Lower leg skin (tissue), 4 donors: ENCODE results near the gene GDF2. TPM values are rescaled to one million over a fixed set of nuclear protein-coding genes. Genes with fewer than 3 reads are reported as not detected.

Source experiments
- DNase-seq, 2 donors: peaks; one replicate each; pipeline ENCODE4 v3.0.0-alpha.2; 2019; ENCODE audit warnings: low spot score in 2 of 2
- H3K4me3 ChIP-seq: fragments of 200-600 bp; sonication (generic); 2 replicates; pipeline ENCODE4 v1.5.1; 2017; ENCODE audit warnings: mild to moderate bottlenecking, low read depth; ENCODE audit not compliant: poor library complexity, severe bottlenecking
- POLR2A ChIP-seq, 2 donors: fragments of 450-650 bp; IDR thresholded peaks; one replicate each; pipeline ENCODE4 v1.6.1; 2016 to 2017; ENCODE audit warnings: antibody characterized with exemption in 2 of 2, mild to moderate bottlenecking in 1 of 2, moderate library complexity in 1 of 2
- WGBS, 2 donors: methylation state at CpG; one replicate each; pipeline ENCODE4 v1.1.5; 2018; 5-methylcytosine and 5-hydroxymethylcytosine counted together
- intact Hi-C: fragments of 100-400 bp; cut with DNase I; formaldehyde crosslinking; loops from one replicate; pipeline ENCODE4 v1.15.0; 2023; ENCODE audit warnings: low total_unique reads
- total RNA-seq, 4 donors: library from RNA; depleted of rRNA; stranded (reverse); fragments of >200 nt; gene quantifications; one replicate each; pipeline ENCODE4 v1.1.0, GENCODE V29; 2016
- TF ChIP-seq, protein P1 (sequence below), 3 donors: fragments of 450-650 bp; IDR thresholded peaks; one replicate each; pipeline ENCODE4 v1.5.1; 2016; ENCODE audit warnings: antibody characterized with exemption in 3 of 3, mild to moderate bottlenecking in 3 of 3, moderate library complexity in 2 of 3

GDF2 gene
- total RNA-seq, 4 donors from 2014 or later = not detected

DNA sequence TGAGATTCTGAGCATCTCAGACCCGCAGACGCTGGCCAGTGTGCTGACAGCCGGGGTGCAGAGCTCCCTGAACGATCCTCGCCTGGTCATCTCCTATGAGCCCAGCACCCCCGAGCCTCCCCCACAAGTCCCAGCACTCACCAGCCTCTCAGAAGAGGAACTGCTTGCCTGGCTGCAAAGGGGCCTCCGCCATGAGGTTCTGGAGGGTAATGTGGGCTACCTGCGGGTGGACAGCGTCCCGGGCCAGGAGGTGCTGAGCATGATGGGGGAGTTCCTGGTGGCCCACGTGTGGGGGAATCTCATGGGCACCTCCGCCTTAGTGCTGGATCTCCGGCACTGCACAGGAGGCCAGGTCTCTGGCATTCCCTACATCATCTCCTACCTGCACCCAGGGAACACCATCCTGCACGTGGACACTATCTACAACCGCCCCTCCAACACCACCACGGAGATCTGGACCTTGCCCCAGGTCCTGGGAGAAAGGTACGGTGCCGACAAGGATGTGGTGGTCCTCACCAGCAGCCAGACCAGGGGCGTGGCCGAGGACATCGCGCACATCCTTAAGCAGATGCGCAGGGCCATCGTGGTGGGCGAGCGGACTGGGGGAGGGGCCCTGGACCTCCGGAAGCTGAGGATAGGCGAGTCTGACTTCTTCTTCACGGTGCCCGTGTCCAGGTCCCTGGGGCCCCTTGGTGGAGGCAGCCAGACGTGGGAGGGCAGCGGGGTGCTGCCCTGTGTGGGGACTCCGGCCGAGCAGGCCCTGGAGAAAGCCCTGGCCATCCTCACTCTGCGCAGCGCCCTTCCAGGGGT is 26.6 kb downstream of the GDF2 start:
- WGBS, 2 donors = 92 to 96% methylated on average over 15 to 35 of the region's 36 CpGs
- DNase-seq = peak in 1 of 2 donors; percentile 82
- intact Hi-C loops = no loop called here
- no peak for TF ChIP-seq POLR2A (IDR thresholded peaks at IDR 0.05)
- TF ChIP-seq, protein P1, sequence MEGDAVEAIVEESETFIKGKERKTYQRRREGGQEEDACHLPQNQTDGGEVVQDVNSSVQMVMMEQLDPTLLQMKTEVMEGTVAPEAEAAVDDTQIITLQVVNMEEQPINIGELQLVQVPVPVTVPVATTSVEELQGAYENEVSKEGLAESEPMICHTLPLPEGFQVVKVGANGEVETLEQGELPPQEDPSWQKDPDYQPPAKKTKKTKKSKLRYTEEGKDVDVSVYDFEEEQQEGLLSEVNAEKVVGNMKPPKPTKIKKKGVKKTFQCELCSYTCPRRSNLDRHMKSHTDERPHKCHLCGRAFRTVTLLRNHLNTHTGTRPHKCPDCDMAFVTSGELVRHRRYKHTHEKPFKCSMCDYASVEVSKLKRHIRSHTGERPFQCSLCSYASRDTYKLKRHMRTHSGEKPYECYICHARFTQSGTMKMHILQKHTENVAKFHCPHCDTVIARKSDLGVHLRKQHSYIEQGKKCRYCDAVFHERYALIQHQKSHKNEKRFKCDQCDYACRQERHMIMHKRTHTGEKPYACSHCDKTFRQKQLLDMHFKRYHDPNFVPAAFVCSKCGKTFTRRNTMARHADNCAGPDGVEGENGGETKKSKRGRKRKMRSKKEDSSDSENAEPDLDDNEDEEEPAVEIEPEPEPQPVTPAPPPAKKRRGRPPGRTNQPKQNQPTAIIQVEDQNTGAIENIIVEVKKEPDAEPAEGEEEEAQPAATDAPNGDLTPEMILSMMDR (IDR thresholded peaks at IDR 0.05) = no peak
- H3K4me3 ChIP-seq = no peak overlapping the region

GRCh38 chr10:47349516-47349915 is 27.3 kb downstream of the GDF2 start:
- 86 to 95% methylated on average over 12 to 22 of the region's 22 CpGs for WGBS, 2 donors
- TF ChIP-seq POLR2A (IDR thresholded peaks at IDR 0.05) = no peak
- TF ChIP-seq, protein P1 (IDR thresholded peaks at IDR 0.05) = no peak
- intact Hi-C loops = no loop called here
- no peak overlapping the region for H3K4me3 ChIP-seq
- DNase-seq = no peak

DNA sequence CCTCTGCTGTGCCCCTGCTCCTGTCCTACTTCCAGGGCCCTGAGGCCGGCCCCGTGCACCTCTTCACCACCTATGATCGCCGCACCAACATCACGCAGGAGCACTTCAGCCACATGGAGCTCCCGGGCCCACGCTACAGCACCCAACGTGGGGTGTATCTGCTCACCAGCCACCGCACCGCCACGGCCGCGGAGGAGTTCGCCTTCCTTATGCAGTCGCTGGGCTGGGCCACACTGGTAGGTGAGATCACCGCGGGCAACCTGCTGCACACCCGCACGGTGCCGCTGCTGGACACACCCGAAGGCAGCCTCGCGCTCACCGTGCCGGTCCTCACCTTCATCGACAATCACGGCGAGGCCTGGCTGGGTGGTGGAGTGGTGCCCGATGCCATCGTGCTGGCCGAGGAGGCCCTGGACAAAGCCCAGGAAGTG is 27.7 kb downstream of the GDF2 start:
- WGBS, 2 donors = 95 to 98% methylated on average over 20 to 31 of the region's 31 CpGs
- no peak for DNase-seq
- H3K4me3 ChIP-seq = no peak overlapping the region

GRCh38 chr10:47350671-47351640 is 28.7 kb downstream of the GDF2 start:
- intact Hi-C loops = no loop called here

More for the DNA sequence above, 27.7 kb downstream of the GDF2 start:
- intact Hi-C loops = no loop called here
- TF ChIP-seq, protein P1 (IDR thresholded peaks at IDR 0.05) = no peak
- no peak for TF ChIP-seq POLR2A (IDR thresholded peaks at IDR 0.05)

More at GRCh38 chr10:47350671-47351640, 28.7 kb downstream of the GDF2 start:
- WGBS, 2 donors = 89 to 95% methylated on average over 28 to 35 of the region's 39 CpGs
- no peak overlapping the region for H3K4me3 ChIP-seq
- TF ChIP-seq POLR2A (IDR thresholded peaks at IDR 0.05) = no peak
- TF ChIP-seq, protein P1 (IDR thresholded peaks at IDR 0.05) = no peak
- no peak for DNase-seq
